ENCODE results near the gene GABBR2. TPM values are rescaled to one million over a fixed set of nuclear protein-coding genes. Genes with fewer than 3 reads are reported as not detected.

GABBR2 gene
- total RNA-seq, 6 experiments from 2014 or later: not detected

DNA sequence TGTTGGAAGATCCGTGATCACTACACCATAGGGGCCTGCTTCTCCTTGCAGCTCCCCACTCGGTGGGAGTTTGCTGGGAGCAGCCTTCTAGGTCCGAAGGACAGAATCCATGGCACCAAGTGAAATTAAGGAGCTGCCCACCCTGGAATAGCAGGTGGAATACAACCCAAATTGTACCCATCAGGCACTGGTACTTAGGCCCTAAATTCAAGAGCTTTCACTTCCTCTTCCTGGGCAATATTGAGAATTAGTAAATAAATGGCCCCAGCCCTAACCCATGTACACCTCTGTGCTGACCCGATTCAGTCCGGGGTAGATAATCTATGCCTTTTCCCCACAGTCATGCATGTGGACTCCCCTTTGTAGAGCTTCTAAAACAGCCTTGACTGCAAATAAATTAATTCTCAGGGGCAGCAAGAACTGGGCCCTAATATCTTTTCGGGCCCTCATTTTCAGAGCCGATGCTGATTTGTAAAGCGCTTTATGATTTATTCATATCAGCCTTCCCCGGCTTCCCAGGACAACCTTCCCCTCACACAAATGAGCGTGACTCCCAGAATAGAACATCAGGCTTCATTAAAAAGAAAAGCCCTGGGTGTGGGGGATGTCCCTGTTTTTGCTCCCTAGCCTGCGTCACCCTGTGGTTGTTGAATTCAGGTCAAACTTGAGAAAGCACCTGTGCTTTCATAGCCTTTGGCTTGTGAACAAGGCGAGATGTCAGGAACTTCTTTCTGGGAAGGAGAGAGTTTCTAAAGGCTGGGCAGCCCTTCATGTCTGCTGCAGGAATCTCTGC is 327.2 kb downstream of the GABBR2 start:
- no peaks in the 10 kb centered on the region for H3K27me3 ChIP-seq
- no peak overlapping the region for H3K27ac ChIP-seq
- H3K36me3 ChIP-seq: no peaks in the 10 kb centered on the region
- H3K4me1 ChIP-seq: no peaks in the 10 kb centered on the region
- no peak overlapping the region for H3K4me3 ChIP-seq
- intact Hi-C loops (cut with DNase I): no loop called here
- ATAC-seq (no peak), DNase-seq (no peak)
- WGBS (ENCODE audit: insufficient coverage, low coverage, low lambda C conversion rate, missing lambda C conversion rate): 86% methylated on average over 10 of the region's 12 CpGs
- no peaks in the 10 kb centered on the region for H3K9me3 ChIP-seq
- no peak for TF ChIP-seq CTCF (IDR thresholded peaks at IDR 0.05)

GRCh38 chr9:98380065-98380681 is 328.6 kb downstream of the GABBR2 start:
- Histone ChIP-seq H3K36me3 (no peaks in the 10 kb centered on the region), H3K9me3 (no peaks in the 10 kb centered on the region), H3K27ac (no peak overlapping the region), H3K27me3 (no peaks in the 10 kb centered on the region), H3K4me1 (no peaks in the 10 kb centered on the region), H3K4me3 (no peak overlapping the region)
- no peak for ATAC-seq
- no peak for TF ChIP-seq POLR2A (IDR thresholded peaks at IDR 0.05)
- no peak for TF ChIP-seq CTCF (IDR thresholded peaks at IDR 0.05)
- no peak for DNase-seq
- intact Hi-C loops (cut with DNase I): no loop called here
- WGBS (ENCODE audit: insufficient coverage, low coverage, low lambda C conversion rate, missing lambda C conversion rate): 51% methylated on average over 7 of the region's 19 CpGs

- DNase-seq (no peak), ATAC-seq (no peak)
- intact Hi-C loops (cut with DNase I): no loop called here
- H3K27ac ChIP-seq: no peak overlapping the region
- no peaks in the 10 kb centered on the region for H3K27me3 ChIP-seq
- no peaks in the 10 kb centered on the region for H3K9me3 ChIP-seq
- H3K4me3 ChIP-seq: no peak overlapping the region
- 70% methylated on average over 1 of the region's 1 CpG for WGBS (ENCODE audit: insufficient coverage, low coverage, low lambda C conversion rate, missing lambda C conversion rate)
- TF ChIP-seq CTCF (IDR thresholded peaks at IDR 0.05) (no peak), POLR2A (IDR thresholded peaks at IDR 0.05) (no peak)
- H3K4me1 ChIP-seq: no peaks in the 10 kb centered on the region
- no peaks in the 10 kb centered on the region for H3K36me3 ChIP-seq
These were observed 329.2 kb downstream of the GABBR2 start for GRCh38 chr9:98379572-98379971.

DNA sequence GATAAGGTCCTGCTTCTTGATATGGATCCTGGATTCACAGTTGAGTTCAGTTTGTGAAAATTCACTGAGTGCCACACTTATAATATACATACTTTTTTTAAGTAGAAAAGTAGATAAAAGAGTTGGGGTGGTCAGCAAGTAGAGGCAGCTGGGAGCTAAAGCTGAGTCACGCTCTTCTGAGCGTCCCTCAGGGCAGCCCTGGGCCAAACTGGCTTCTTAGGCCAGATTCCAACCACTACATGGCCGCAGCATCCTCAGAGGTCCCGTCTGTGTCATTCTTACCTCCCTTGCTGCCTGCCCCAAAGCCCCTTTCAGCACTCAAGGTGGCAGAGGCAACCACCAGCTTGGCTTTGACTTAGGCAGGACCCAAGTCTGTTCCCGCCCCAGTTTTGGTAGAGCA is 329.9 kb downstream of the GABBR2 start:
- TF ChIP-seq CTCF (IDR thresholded peaks at IDR 0.05) (no peak), POLR2A (IDR thresholded peaks at IDR 0.05) (no peak)
- 67% methylated on average over 1 of the region's 5 CpGs for WGBS (ENCODE audit: insufficient coverage, low coverage, low lambda C conversion rate, missing lambda C conversion rate)
- Histone ChIP-seq H3K27ac (no peak overlapping the region), H3K4me3 (no peak overlapping the region), H3K4me1 (no peaks in the 10 kb centered on the region), H3K27me3 (no peaks in the 10 kb centered on the region), H3K9me3 (no peaks in the 10 kb centered on the region), H3K36me3 (no peaks in the 10 kb centered on the region)
- no peak for ATAC-seq
- intact Hi-C loops (cut with DNase I): no loop called here
- DNase-seq: no peak

Measured in right lobe of liver (tissue), 6 donors.